22Rv1 (cell line): ENCODE results near the gene HLA-DOA.

Source experiments
- ZFX ChIP-seq: fragments of 450-650 bp; IDR thresholded peaks from 2 replicates; pipeline ENCODE4 v1.6.1; 2017; ENCODE audit warnings: antibody characterized with exemption, borderline replicate concordance
- TF ChIP-seq, protein P1 (sequence below): fragments of 450-650 bp; IDR thresholded peaks from 2 replicates; pipeline ENCODE4 v1.5.1; 2017; ENCODE audit warnings: mild to moderate bottlenecking

DNA sequence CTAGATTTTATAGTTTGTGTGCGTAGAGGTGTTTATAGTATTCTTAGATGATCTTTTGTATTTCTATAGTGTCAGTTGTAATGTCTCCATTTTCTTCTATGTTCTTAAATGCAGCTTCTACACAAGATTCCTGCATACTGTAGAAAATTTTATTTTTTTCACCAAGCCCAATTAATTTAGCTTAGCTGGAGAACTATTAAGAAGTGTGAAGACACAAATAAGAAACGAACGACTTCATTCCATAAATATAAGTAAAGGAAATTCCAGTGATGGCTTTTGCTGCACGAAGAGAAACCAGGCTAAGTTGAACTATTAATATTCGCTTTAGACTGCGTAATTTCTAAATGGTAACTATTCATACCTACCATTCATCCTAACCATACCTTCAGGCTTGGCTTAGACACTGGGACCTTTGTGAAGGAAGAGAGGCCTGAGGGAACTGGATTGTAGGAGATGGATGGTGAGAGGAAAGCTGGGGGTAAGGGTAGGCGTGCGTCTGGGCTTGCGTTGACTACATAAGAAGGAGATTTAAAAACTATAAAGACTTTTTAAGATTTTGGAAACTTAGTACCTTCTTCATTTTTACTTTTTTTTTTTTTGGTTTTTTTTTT, 15.9 kb downstream of the HLA-DOA start:
- TF ChIP-seq, protein P1, sequence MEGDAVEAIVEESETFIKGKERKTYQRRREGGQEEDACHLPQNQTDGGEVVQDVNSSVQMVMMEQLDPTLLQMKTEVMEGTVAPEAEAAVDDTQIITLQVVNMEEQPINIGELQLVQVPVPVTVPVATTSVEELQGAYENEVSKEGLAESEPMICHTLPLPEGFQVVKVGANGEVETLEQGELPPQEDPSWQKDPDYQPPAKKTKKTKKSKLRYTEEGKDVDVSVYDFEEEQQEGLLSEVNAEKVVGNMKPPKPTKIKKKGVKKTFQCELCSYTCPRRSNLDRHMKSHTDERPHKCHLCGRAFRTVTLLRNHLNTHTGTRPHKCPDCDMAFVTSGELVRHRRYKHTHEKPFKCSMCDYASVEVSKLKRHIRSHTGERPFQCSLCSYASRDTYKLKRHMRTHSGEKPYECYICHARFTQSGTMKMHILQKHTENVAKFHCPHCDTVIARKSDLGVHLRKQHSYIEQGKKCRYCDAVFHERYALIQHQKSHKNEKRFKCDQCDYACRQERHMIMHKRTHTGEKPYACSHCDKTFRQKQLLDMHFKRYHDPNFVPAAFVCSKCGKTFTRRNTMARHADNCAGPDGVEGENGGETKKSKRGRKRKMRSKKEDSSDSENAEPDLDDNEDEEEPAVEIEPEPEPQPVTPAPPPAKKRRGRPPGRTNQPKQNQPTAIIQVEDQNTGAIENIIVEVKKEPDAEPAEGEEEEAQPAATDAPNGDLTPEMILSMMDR, result no peak
- no peak for TF ChIP-seq ZFX
